Activated naive CD4-positive, alpha-beta T cell treated with anti-CD3 and anti-CD28 coated beads, Interleukin-2, amount 50 U/mL, for 16 hours (primary cell): ENCODE measurements around the gene CYGB.
"Not testable (repeated sequence)": the region's sequence is repeated elsewhere in the genome, so short reads cannot be mapped to it uniquely, and the experiment has no call there.

Experiments
- DNase-seq: peaks from one replicate; pipeline ENCODE4 v3.0.0-alpha.2; 2020

Gene CYGB

DNA sequence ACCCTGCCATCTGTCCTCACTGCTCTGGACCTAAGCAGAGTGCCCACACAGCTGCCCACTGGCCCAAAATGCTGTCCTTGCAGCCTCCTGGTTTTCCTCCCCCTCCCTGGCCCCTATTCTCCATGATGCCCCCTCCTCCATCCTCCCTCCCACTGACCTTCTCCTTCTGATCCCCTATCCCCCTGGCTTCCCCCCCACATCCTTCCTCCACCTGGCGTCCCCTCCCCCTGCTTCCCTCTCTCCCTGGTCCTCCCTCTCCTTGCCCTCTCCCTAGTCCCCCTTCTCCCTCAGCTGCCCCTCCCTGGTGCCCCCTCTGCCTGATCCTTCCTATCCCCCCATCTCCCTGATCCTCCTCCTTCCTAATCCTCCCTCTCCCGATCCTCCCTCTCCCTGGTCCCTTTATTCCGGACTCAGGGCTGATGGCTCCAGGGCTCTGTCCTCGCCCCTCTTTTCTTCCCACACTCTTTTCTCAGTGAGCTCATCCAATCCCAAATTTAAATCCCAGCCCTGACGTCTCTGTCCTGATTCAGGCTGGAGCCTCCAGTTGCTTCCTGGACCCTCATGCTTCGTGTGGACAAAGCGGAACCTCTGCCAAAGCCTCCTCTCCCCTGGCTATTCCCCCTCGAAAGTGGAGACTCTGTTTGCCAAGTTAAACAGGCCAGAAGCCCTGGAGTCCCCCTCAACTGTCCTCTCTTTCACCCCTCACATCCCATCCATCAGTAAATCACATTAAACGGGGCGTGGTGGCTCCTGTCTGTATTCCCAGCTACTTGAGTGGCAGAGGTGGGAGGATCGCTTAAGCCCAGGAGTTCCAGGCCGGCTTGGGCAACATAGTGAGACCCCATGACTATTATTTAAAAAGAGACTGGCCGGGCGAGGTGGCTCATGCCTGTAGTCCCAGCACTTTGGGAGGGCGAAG is 18.2 kb downstream of the CYGB start:
- DNase-seq: no peak

DNA sequence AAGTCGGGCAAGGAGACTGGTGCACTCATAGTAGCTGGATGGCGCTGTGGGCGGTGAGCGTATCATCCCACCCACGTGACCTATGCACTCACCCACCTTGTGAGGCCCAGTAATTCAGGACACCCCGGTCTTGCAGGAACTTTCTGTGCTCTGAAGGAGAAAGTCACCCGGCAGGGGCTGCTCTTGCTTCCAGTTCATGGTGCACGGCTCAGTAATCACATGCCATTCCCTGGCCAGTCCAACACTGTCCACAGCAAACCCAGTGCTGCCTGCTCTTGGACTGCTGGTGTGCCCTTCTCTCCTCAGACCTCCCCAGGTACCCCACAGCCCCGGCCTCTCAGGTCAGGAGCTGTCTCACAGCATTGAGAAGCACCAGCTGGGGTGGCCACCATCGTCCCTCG is 19.9 kb downstream of the CYGB start:
- DNase-seq: no peak

GRCh38 chr17:76515274-76515949 is 22.1 kb downstream of the CYGB start:
- peak; percentile 70 for DNase-seq

DNA sequence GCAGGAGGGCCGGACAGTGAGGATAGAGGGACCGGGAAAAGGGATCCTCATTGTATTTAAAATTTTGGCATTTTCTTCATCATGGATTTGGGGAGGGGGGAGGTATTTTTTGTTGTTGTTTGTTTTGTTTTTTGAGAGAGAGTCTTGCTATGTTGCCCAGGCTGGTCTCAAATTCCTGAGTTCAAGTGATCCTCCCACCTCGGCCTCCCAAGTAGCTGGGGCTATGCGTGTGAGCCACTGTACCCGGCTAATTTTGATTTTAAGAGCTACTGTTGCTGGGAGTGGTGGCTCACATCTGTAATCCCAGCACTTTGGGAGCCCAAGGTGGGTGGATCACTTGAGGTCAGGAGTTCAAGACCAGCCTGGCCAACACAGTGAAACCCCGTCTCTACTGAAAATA is 23.2 kb downstream of the CYGB start:
- not testable (repeated sequence) for DNase-seq

DNA sequence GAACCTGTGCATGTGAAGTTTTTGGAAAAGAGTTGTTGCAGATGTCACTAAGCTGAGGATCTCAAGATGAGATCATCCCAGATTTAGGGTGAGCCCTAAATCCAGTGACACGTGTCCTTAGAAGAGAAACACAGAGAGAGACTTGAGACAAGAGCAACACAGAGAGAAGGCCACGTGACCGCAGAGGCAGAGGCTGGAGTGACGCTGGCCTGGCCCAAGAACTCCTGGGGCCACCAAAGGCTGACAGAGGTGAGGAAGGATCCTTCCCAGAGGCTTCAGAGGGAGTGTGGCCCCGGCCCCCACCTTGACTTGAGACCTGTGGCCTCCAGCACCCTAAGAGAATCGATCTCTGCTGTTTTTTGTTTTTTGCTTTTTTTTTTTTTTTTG is 24.2 kb downstream of the CYGB start:
- no peak for DNase-seq

GRCh38 chr17:76512366-76513305 is 24.9 kb downstream of the CYGB start:
- no peak for DNase-seq

GRCh38 chr17:76511668-76512365 is 25.7 kb downstream of the CYGB start:
- DNase-seq: no peak

GRCh38 chr17:76510831-76511244 is 26.7 kb downstream of the CYGB start:
- DNase-seq: no peak

DNA sequence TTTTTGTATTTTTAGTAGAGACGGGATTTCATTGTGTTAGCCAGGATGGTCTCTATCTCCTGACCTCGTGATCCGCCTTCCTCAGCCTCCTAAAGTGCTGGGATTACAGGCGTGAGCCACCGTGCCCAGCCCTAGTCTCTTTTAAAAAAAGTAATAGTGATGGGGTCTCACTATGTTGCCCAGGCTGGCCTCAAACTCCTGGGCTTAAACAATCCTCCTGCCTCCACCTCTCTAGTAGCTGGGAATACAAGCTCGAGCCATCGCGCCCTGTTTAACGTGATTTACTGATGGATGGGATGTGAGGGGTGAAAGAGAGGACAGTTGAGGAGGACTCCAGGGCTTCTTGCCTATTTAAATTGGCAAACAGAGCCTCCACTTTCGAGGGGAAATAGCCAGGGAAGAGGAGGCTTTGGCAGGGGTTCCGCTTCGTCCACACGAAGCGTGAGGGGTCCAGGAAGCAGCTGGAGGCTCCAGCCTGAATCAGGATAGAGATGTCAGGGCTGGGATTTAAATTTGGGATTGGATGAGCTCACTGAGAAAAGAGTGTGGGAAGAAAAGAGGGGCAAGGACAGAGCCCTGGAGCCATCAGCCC is 28.9 kb downstream of the CYGB start:
- not testable (repeated sequence) for DNase-seq

DNA sequence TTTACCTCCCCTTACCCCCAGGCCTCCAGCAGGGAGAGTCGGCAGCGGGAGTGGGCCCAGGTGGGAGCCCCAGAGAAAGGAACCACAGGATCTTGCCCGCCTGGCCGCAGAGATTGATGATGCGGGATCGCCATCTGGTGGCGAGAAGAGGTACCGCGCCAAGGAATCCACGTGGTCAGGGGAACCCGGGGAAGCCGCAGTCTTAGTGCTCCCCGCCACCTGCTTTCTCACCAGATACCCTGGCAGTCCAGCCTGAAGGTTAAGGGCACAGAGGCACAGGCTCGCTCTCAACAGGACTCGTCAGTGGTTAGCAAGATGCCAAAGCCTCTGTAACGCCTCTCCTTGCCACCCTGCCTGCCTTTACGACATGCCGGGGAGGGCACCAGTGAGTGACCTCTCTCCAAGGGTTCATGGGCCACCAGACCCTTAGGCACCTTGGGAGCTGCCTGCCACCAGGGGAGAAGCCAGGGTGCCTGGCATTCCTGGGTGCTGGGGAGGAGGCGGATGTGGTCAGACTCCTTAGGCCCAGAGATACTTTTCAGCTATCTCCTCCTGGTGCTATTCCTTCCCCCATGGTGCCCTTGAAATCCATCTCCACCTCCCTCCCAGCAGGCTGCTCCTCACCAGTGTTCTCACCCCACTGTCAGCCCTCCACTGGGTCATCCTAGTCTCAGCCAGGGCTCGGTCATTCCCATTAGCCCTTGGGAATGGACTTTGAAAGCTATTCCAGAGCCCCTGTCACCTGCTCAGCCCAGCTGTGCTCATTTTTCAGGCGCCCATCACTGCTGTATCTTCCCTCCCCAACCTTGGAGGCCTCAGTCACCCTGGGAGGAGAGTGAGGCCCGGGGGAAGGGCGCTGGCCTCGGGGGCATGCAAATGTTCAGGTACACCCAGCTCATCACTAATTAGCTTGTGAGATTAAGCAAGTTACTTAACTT is 30.8 kb downstream of the CYGB start:
- peak; percentile 85 for DNase-seq

- no peak for DNase-seq
Observed at GRCh38 chr17:76504117-76504516, 33.4 kb downstream of the CYGB start.

DNA sequence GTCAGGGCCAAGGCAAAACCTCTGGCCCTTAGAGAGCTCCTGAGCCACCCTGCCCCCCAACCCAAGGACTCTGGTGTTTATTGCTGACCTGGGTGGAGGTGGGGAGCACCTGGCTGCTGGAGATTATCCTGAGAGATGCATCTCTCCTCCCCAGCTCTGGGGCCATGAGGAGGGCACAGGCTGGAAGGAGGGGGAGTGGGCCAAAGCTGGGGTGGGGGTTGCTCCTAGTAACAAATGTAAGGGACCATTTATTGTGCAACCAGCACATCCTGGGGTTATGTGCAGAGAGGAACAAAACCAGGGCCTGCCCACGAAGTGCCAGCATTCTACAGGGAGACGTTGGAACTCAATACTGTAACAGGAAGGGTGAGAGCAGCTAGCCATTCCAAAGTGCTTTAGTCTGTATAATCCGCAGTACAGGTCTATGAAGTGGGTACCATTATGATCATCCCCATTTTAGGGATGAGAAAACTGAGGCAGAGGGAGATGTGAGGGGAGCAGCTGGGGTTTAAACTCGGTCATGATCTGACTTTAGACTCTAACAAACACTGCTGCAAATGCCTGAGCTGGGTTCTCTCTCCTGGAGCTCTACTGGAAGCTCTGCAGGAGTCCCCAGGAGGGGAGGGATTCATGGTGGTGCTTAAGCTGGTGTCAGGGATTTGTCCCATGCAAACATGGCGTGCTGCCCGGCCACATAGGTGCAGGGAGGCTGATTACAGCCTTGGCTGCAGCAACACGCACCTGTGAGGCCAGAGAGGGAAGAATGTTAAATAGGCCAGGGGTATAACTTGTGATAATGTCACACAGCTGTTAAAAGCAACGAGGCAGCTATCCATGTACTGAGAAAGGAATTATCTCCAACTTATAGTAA is 34.9 kb downstream of the CYGB start:
- no peak for DNase-seq

DNA sequence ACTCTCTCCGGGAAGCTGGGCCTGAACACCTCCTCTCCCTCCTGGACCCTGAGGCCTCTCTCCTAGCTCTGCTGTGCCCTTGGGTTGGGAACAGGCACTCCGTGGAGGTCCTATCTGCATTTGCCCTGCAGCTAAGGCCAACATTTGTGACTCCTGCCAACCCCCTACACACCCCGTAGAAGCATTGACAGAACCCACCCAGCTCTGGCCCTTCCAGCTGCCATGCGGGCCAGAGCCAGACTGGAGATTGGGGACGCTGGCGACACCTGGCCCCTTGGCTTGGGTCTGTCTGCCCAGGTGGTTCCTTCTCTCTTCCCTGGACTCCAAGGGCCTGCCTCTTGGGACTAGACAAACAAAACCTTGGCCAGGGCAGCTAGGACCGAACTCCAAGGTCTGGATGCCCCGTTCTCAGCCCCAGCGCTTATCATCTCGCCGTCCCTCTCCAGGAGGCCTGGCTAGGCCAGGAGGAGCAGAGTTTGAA is 35.6 kb downstream of the CYGB start:
- no peak for DNase-seq

GRCh38 chr17:76501018-76501826 is 36.3 kb downstream of the CYGB start, which contains the start of gene RHBDF2:
TSS of gene RHBDF2 (minus strand) at chr17:76501423. CDS start at chr17:76481524, 19,899 bp downstream.
- DNase-seq: peak; percentile 93

DNA sequence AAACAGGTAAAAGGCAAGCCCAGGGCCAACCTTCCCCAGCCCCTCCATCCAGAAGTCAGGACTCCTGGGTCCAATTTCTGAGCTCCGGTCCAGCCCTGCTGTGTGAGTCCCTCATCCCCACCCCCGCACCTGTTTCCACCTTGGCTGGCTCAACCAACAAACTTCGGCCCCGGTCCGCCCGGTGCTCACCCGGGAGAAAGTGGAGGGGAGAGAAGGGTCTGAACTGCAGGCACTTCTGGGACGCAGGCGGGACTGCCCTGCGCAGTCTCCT is 36.8 kb downstream of the CYGB start:
- DNase-seq: no peak

GRCh38 chr17:76500074-76500746 is 37.3 kb downstream of the CYGB start:
- DNase-seq: no peak

- DNase-seq: no peak
Observed at GRCh38 chr17:76499267-76499667, 38.2 kb downstream of the CYGB start.

DNA sequence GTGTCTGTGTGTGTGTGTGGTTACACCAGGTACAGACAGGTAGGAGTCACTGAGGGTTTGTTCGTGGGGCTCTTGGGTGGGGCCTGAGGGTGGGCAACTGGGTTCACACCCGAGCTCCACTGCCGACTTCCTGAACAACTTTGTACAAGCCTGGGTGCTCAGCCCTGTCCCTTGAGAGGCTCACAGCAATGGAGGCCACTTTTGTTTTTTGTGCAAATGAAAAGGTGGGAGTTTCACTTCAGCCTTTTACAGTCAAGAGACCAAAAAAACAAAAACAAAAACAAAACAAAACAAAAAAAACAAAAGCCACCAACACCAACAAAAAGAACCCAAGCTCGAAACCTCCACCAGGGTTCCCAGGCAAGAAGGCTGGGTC is 38.6 kb downstream of the CYGB start:
- DNase-seq: no peak
